Thyroid gland (tissue), 4 donors: Measurements from ENCODE around the gene DGKQ. TPM values are rescaled to one million over a fixed set of nuclear protein-coding genes. Genes with fewer than 3 reads are reported as not detected.
A peak's percentile ranks its signal among the peaks of the same experiment; 100 is the strongest.
"Not testable (repeated sequence)": the region's sequence is repeated elsewhere in the genome, so short reads cannot be mapped to it uniquely, and the experiment has no call there.

Experiments
- DNase-seq, 2 donors: peaks; one replicate each; pipeline ENCODE4 v3.0.0-alpha.2; 2019
- H3K27ac ChIP-seq, 3 donors: fragments of 200-600 bp; sonication (generic); 1 replicate in 2 of 3; 2 replicates in 1 of 3; pipeline ENCODE4 v1.5.1; 2016 to 2019; ENCODE audit warnings: mild to moderate bottlenecking in 1 of 3, moderate library complexity in 1 of 3
- H3K27me3 ChIP-seq: fragments of 200-600 bp; sonication (generic); one replicate; pipeline ENCODE4 v1.5.1; 2019
- H3K36me3 ChIP-seq, 2 donors: fragments of 200-600 bp; sonication (generic); one replicate each; pipeline ENCODE4 v1.5.1; 2016 to 2019
- H3K4me1 ChIP-seq, 2 donors: fragments of 200-600 bp; sonication (generic); one replicate each; pipeline ENCODE4 v1.5.1; 2017 to 2019
- H3K4me3 ChIP-seq, 3 donors: fragments of 200-600 bp; sonication (generic); replicated peaks in 1 of 3; 1 replicate in 2 of 3; 2 replicates in 1 of 3; pipeline ENCODE4 v1.5.1; 2016; ENCODE audit warnings: mild to moderate bottlenecking in 1 of 3
- H3K9me3 ChIP-seq: fragments of 200-600 bp; sonication (generic); one replicate; pipeline ENCODE4 v1.5.1; 2017
- CTCF ChIP-seq, 6 experiments: fragments of 200-600 bp in 3 of 6; fragments of 450-650 bp in 3 of 6; sonication (generic) in 3 of 6; IDR thresholded peaks; one replicate each; pipeline ENCODE4 v1.5.1; 2016 to 2019; ENCODE audit warnings: antibody characterized with exemption in 6 of 6, mild to moderate bottlenecking in 2 of 6, inconsistent platforms in 1 of 6, moderate library complexity in 1 of 6
- POLR2A ChIP-seq, 2 donors: fragments of 450-650 bp; IDR thresholded peaks; one replicate each; pipeline ENCODE4 v1.6.1; 2017; ENCODE audit warnings: antibody characterized with exemption in 2 of 2, mild to moderate bottlenecking in 2 of 2, moderate library complexity in 1 of 2
- WGBS, 2 donors: methylation state at CpG; one replicate each; pipeline ENCODE4 v1.1.5; 2017; 5-methylcytosine and 5-hydroxymethylcytosine counted together
- intact Hi-C: fragments of 100-400 bp; cut with DNase I; formaldehyde crosslinking; loops from one replicate; pipeline ENCODE4 v1.15.1; 2023
- total RNA-seq, 4 donors: library from RNA; depleted of rRNA; stranded (reverse); fragments of >200 nt; gene quantifications; one replicate each; pipeline ENCODE4 v1.2.3, GENCODE V29; 2016

Gene DGKQ
- total RNA-seq, 4 donors from 2014 or later: 10.2 to 17.0 (median 11.6) TPM

- no peak for DNase-seq
- 83 to 90% methylated on average over 25 to 26 of the region's 26 CpGs for WGBS, 2 donors
These were observed 47.4 kb downstream of the DGKQ start for GRCh38 chr4:925771-926500.

GRCh38 chr4:925171-925570, 48.2 kb downstream of the DGKQ start:
- no peak overlapping the region for H3K27ac ChIP-seq
- 86 to 87% methylated on average over 9 of the region's 9 CpGs for WGBS, 2 donors
- no peaks in the 10 kb centered on the region for H3K36me3 ChIP-seq
- no peak overlapping the region for H3K4me3 ChIP-seq
- no peaks in the 10 kb centered on the region for H3K9me3 ChIP-seq
- intact Hi-C loops: no loop called here
- H3K27me3 ChIP-seq: no peaks in the 10 kb centered on the region
- H3K4me1 ChIP-seq: peaks cover 0 to 24% of the 10 kb centered on the region in 2 donors
- no peak for TF ChIP-seq CTCF (IDR thresholded peaks at IDR 0.05)
- TF ChIP-seq POLR2A (IDR thresholded peaks at IDR 0.05): no peak
- DNase-seq: no peak

More at GRCh38 chr4:925771-926500, 47.4 kb downstream of the DGKQ start:
- H3K4me3 ChIP-seq: no peak overlapping the region
- intact Hi-C loops: no loop called here
- H3K27me3 ChIP-seq: no peaks in the 10 kb centered on the region
- H3K27ac ChIP-seq: no peak overlapping the region
- peaks cover 5 to 30% of the 10 kb centered on the region in 2 donors for H3K4me1 ChIP-seq
- no peaks in the 10 kb centered on the region for H3K36me3 ChIP-seq
- H3K9me3 ChIP-seq: no peaks in the 10 kb centered on the region
- no peak for TF ChIP-seq CTCF (IDR thresholded peaks at IDR 0.05)
- TF ChIP-seq POLR2A (IDR thresholded peaks at IDR 0.05): no peak

- H3K27me3 ChIP-seq: no peaks in the 10 kb centered on the region
- 71 to 80% methylated on average over 15 to 17 of the region's 18 CpGs for WGBS, 2 donors
- no peaks in the 10 kb centered on the region for H3K9me3 ChIP-seq
- no peak overlapping the region for H3K27ac ChIP-seq
- intact Hi-C loops: no loop called here
- peaks cover 0 to 16% of the 10 kb centered on the region in 2 donors for H3K4me1 ChIP-seq
- TF ChIP-seq CTCF (IDR thresholded peaks at IDR 0.05) (no peak), POLR2A (IDR thresholded peaks at IDR 0.05) (no peak)
- no peaks in the 10 kb centered on the region for H3K36me3 ChIP-seq
- H3K4me3 ChIP-seq: no peak overlapping the region
- no peak for DNase-seq
These were observed 49.0 kb downstream of the DGKQ start for GRCh38 chr4:924107-925096.

GRCh38 chr4:921830-922331, 51.5 kb downstream of the DGKQ start:
- no peaks in the 10 kb centered on the region for H3K36me3 ChIP-seq
- peaks cover 0 to 7% of the 10 kb centered on the region in 2 donors for H3K4me1 ChIP-seq
- TF ChIP-seq POLR2A (IDR thresholded peaks at IDR 0.05): no peak
- TF ChIP-seq CTCF (IDR thresholded peaks at IDR 0.05): no peak
- DNase-seq: no peak
- intact Hi-C loops: no loop called here
- no peaks in the 10 kb centered on the region for H3K27me3 ChIP-seq
- no peak overlapping the region for H3K27ac ChIP-seq
- no peaks in the 10 kb centered on the region for H3K9me3 ChIP-seq
- no peak overlapping the region for H3K4me3 ChIP-seq
- WGBS, 2 donors: 92 to 96% methylated on average over 17 of the region's 17 CpGs

- H3K9me3 ChIP-seq, H3K4me1 ChIP-seq, H3K4me3 ChIP-seq, DNase-seq, intact Hi-C loops, H3K36me3 ChIP-seq, H3K27me3 ChIP-seq: not testable (repeated sequence)
- 93 to 97% methylated on average over 12 to 14 of the region's 15 CpGs for WGBS, 2 donors
- peak overlapping the region in 1 of 3 donors; percentile 1 for H3K27ac ChIP-seq
These were observed 54.2 kb downstream of the DGKQ start for GRCh38 chr4:919004-919680.

- DNase-seq, H3K4me1 ChIP-seq, H3K9me3 ChIP-seq, H3K27me3 ChIP-seq, intact Hi-C loops, H3K27ac ChIP-seq, H3K4me3 ChIP-seq, H3K36me3 ChIP-seq: not testable (repeated sequence)
- 90 to 96% methylated on average over 5 to 6 of the region's 6 CpGs for WGBS, 2 donors
These were observed 54.8 kb downstream of the DGKQ start for GRCh38 chr4:918591-918990.
